ENCODE measurements around the gene ZNF211. TPM values are rescaled to one million over a fixed set of nuclear protein-coding genes. Genes with fewer than 3 reads are reported as not detected.

ZNF211 gene
- total and polyA plus RNA-seq, 9 of the 15 experiments (the other 6 are each of a cell fraction or from before 2014, with no cell fraction given), result 1.3 to 11.6 (median 4.5) TPM

- TF ChIP-seq GABPA (tag; conservative IDR thresholded peaks at IDR 0.05; ENCODE audit: low read depth), result no peak
- no peak for TF ChIP-seq KAT7 (CRISPR knock-in tag; IDR thresholded peaks at IDR 0.05; ENCODE audit: borderline replicate concordance)
- no peak for TF ChIP-seq GATAD2B (IDR thresholded peaks at IDR 0.05; ENCODE audit: borderline replicate concordance)
- no peak for TF ChIP-seq TRIM24 (IDR thresholded peaks at IDR 0.05)
- TF ChIP-seq RFX1 (IDR thresholded peaks at IDR 0.05), result no peak
- no peak for TF ChIP-seq KHSRP (IDR thresholded peaks at IDR 0.05)
- TF ChIP-seq, protein P1, sequence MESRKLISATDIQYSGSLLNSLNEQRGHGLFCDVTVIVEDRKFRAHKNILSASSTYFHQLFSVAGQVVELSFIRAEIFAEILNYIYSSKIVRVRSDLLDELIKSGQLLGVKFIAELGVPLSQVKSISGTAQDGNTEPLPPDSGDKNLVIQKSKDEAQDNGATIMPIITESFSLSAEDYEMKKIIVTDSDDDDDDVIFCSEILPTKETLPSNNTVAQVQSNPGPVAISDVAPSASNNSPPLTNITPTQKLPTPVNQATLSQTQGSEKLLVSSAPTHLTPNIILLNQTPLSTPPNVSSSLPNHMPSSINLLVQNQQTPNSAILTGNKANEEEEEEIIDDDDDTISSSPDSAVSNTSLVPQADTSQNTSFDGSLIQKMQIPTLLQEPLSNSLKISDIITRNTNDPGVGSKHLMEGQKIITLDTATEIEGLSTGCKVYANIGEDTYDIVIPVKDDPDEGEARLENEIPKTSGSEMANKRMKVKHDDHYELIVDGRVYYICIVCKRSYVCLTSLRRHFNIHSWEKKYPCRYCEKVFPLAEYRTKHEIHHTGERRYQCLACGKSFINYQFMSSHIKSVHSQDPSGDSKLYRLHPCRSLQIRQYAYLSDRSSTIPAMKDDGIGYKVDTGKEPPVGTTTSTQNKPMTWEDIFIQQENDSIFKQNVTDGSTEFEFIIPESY (CRISPR knock-in tag; IDR thresholded peaks at IDR 0.05), result peak; percentile 29; the same call in 1 of the 2 replicates
- TF ChIP-seq RUNX1 (IDR thresholded peaks at IDR 0.05; ENCODE audit: low read depth), result no peak
- TF ChIP-seq ETV6 (IDR thresholded peaks at IDR 0.05; ENCODE audit: borderline replicate concordance in 1 of 2, low read depth in 2 of 2, low read length in 1 of 2), result no peak
- TF ChIP-seq ETV6 (CRISPR knock-in tag; IDR thresholded peaks at IDR 0.05; ENCODE audit: borderline replicate concordance), result 0 out of 2 replicates have a peak, but pooled peaks have one; percentile 53
- TF ChIP-seq FOXO4 (CRISPR knock-in tag; IDR thresholded peaks at IDR 0.05), result no peak
- TF ChIP-seq TEAD1 (CRISPR knock-in tag; IDR thresholded peaks at IDR 0.05), result 0 out of 4 replicates have a peak, but pooled peaks of 1 of the 2 experiments have one; percentile 22
- no peak for TF ChIP-seq SP2 (IDR thresholded peaks at IDR 0.05; ENCODE audit: extremely low read depth, low read depth, low read length, poor library complexity, severe bottlenecking)
- no peak for TF ChIP-seq RBM22 (IDR thresholded peaks at IDR 0.05; ENCODE audit: low read depth, low read length, poor library complexity, severe bottlenecking)
- TF ChIP-seq CREB1 (IDR thresholded peaks at IDR 0.05), result no peak
- no peak; the same call in 1 of the 2 replicates for TF ChIP-seq CREB1 (CRISPR knock-in tag; IDR thresholded peaks at IDR 0.05)
- TF ChIP-seq, protein P2, sequence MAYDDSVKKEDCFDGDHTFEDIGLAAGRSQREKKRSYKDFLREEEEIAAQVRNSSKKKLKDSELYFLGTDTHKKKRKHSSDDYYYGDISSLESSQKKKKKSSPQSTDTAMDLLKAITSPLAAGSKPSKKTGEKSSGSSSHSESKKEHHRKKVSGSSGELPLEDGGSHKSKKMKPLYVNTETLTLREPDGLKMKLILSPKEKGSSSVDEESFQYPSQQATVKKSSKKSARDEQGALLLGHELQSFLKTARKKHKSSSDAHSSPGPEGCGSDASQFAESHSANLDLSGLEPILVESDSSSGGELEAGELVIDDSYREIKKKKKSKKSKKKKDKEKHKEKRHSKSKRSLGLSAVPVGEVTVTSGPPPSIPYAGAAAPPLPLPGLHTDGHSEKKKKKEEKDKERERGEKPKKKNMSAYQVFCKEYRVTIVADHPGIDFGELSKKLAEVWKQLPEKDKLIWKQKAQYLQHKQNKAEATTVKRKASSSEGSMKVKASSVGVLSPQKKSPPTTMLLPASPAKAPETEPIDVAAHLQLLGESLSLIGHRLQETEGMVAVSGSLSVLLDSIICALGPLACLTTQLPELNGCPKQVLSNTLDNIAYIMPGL (CRISPR knock-in tag; IDR thresholded peaks at IDR 0.05), result no peak
- no peak for TF ChIP-seq ZNF140 (CRISPR knock-in tag; IDR thresholded peaks at IDR 0.05)
- TF ChIP-seq HDAC6 (IDR thresholded peaks at IDR 0.05; ENCODE audit: low read depth, low read length), result no peak
Observed at GRCh38 chr19:57682226-57682766, 49.3 kb downstream of the ZNF211 start (continued).

Measured in K562 (cell line).